Measurements from ENCODE around the gene ITLN1.

DNA sequence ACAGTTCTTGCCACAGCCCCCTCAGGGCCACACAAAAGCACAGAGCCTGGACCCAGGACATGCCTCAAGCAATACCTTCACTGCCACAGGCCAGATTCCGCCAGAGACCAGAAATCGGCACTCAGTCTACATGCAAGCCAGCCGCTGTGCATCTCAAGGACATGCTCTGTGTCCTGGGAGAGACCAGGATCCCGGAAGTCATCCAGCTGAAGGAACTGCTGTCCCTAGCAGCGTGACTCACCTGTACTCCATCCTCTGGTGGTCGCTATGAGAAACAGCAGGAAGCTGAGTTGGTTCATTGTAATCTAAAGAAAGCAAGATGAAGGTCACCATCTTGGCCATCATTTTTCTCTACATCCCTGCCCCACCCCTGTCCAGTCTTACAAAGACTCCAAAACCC is 401 bp downstream of the ITLN1 start:
- no peak for TF ChIP-seq POLR2A (IDR thresholded peaks at IDR 0.05)
- TF ChIP-seq, protein P1, sequence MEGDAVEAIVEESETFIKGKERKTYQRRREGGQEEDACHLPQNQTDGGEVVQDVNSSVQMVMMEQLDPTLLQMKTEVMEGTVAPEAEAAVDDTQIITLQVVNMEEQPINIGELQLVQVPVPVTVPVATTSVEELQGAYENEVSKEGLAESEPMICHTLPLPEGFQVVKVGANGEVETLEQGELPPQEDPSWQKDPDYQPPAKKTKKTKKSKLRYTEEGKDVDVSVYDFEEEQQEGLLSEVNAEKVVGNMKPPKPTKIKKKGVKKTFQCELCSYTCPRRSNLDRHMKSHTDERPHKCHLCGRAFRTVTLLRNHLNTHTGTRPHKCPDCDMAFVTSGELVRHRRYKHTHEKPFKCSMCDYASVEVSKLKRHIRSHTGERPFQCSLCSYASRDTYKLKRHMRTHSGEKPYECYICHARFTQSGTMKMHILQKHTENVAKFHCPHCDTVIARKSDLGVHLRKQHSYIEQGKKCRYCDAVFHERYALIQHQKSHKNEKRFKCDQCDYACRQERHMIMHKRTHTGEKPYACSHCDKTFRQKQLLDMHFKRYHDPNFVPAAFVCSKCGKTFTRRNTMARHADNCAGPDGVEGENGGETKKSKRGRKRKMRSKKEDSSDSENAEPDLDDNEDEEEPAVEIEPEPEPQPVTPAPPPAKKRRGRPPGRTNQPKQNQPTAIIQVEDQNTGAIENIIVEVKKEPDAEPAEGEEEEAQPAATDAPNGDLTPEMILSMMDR (IDR thresholded peaks at IDR 0.05): no peak
- TF ChIP-seq EP300 (IDR thresholded peaks at IDR 0.05): no peak

All from ovary (tissue), 3 donors.